Subcutaneous adipose tissue (tissue), 4 donors: ENCODE data around the gene AGPAT4. TPM values are rescaled to one million over a fixed set of nuclear protein-coding genes. Genes with fewer than 3 reads are reported as not detected.

Source experiments
- total RNA-seq, 4 donors: library from RNA; depleted of rRNA; stranded (reverse); fragments of >200 nt; gene quantifications; one replicate each; pipeline ENCODE4 v1.1.0, GENCODE V29; 2016
- TF ChIP-seq, protein P1 (sequence below): fragments of 450-650 bp; IDR thresholded peaks from one replicate; pipeline ENCODE4 v1.5.1; 2016; ENCODE audit warnings: low read depth, mild to moderate bottlenecking, control low read depth, antibody characterized with exemption, moderate library complexity

The AGPAT4 gene
- total RNA-seq, 4 donors from 2014 or later = 5.1 to 18.5 (median 7.6) TPM

DNA sequence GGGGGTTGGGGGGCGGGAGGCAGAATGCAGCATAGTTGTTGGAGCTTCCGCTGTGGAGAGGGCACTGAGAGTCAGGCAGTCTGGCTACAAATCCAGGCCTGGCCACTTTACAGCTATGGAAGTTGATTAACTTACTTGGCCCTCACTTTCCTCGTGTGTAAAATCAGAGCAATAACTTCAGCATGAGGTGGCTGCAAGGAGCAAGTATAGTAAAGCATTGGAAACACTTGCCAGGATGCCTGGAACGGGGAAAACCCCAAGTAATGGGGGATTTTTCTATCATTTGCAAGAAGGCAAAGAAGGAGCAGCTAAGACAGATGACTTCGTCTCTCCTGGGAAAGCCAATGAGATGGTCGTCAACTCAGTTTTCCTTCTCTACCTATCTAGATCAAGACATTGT, 35.8 kb downstream of the AGPAT4 start:
- TF ChIP-seq, protein P1, sequence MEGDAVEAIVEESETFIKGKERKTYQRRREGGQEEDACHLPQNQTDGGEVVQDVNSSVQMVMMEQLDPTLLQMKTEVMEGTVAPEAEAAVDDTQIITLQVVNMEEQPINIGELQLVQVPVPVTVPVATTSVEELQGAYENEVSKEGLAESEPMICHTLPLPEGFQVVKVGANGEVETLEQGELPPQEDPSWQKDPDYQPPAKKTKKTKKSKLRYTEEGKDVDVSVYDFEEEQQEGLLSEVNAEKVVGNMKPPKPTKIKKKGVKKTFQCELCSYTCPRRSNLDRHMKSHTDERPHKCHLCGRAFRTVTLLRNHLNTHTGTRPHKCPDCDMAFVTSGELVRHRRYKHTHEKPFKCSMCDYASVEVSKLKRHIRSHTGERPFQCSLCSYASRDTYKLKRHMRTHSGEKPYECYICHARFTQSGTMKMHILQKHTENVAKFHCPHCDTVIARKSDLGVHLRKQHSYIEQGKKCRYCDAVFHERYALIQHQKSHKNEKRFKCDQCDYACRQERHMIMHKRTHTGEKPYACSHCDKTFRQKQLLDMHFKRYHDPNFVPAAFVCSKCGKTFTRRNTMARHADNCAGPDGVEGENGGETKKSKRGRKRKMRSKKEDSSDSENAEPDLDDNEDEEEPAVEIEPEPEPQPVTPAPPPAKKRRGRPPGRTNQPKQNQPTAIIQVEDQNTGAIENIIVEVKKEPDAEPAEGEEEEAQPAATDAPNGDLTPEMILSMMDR = no peak

DNA sequence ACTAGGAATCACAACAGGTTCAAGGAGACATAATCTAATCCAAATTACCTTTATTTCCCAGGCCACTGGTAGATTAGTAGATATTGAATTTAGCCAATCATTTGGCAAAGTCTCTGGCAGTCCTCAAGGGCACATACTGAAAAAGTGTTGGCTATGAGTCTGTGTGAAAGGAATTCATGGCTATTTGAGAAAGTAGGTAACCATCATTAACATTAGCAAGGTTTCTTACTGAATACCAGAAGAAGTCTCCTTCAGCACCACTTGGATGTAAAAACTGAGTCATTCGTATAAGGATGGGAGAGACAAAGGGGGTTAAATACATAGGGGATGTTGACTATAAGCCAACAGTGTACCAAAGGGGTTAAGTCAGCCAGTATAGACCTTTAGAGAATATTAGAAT, 36.7 kb downstream of the AGPAT4 start:
- TF ChIP-seq, protein P1 = no peak

DNA sequence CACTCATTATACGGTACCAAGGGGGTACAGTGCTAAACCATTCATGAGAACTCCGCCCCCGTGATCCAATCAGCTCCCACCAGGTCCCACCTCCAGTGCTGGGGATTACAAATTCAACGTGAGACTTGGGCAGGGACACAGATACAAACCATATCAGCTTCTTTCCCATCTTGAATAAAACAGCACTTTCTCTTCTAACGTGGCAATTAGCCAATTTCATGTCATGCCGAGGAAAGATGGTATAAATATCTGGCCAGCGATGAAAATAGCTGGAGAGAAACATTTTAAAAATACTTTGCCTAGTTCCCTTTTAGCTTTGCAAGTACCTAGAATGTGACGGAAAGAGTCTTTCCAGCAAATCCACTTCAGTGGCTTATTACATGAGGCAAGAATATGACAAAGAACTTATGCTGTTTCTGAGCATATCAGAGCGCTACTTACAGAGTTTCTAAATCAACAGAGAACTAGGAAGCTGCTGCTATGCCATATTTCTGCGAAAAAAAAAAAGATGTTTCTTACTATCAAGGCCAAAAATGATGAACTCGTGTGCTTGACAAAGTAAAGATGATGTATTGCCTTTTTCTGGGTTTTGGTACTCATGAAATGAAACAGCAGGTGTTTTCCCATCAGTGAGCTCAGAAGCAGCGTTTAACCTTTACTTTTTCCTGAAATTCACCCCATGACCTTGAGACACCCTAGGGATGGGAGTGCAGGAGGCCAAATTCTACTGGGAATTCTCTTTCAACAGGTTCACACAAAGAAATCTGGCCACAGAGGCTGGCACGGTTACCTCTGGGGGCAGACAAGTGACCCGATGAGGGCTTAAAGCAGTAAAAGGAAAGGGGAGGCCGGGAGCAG, 37.9 kb downstream of the AGPAT4 start:
- TF ChIP-seq, protein P1 = no peak

DNA sequence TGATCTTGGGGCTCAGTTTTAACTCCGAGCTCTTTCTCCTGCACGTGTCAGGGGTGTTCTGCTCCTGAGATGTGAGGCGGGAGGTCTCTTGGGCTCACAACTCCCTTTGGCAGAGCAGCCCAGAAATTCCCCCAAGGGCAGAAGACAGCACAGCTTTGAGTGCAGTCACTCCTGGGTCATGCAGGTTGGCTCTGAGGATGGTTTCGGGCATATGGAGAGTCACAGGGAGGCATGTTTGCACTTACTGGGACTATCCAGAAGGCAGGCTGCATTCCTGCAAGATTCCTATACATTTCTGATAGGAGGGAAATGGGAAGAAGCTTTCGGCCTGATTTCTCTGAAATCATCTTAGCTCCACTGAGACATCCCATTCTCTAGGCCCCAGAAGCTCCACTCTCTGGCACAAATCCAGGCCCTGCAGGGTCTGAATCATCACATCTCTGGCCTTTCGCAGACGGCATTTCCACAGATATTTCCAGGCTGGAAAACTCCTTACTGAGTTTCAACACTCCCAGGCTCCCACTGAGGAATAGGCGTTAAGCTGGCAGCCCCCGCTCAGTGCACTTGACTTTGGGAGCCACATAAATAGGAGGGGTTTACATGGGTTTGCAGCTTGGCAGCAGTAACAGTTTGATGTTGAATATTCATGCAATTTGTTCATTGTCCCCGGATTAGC, 39.7 kb downstream of the AGPAT4 start:
- TF ChIP-seq, protein P1 = no peak

DNA sequence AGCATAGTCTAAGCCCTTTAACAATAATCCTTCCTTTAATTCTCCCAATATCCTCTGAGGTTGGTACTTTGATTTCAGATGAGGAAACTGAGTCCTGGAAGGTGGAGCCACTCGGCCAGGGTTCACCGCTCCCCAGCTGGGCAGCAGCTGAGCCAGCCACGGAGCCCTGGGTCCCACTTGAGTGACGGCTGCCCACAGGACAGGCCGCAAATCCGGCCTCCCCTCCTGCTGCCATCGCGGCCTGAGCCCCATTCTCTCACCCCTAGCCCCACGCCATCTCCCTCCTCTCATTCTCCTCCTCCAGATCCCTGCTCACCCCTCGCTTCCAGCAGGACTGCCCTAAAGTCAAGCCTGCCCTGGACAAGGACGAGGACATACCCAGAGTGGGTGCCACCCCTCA, 41.4 kb downstream of the AGPAT4 start:
- TF ChIP-seq, protein P1 = no peak

DNA sequence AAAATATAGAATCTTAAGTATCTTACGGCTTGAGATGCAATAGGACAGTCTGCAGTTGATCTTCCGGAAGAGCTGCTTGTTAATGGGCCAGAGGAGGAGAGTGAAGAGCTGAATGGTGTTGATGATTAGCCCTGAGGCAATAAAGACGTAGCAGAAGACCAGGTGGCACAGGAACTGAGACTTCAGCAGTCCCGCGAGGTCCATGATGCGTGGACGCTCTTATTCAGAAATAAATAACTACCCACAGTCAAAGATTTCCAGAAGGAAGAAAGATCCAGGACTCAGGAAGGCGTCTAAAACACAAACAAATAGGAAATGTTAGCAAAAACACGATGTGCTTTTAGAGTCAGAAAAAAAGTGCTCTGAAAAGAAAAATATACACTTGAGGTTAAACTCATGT, 41.9 kb downstream of the AGPAT4 start:
- TF ChIP-seq, protein P1 = no peak

DNA sequence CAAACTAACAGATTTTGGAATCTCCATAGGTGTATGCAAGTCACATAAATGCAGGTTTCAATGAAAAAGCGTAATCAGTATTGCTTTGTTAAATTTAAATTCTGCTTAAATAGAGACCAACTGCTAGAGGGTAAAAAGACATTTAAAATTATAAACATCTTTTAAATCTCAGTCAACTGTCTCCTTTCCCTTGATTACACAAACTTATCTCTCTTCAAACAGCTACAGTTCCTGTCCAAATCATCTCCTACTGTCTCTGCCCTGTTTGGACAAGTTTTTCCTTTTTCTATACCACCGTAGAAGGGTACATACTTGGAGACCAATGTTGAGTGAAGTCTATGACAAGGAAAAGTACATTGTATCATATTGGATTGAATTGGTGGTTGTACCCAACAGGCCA, 43.5 kb downstream of the AGPAT4 start:
- TF ChIP-seq, protein P1 = no peak
